A549 (cell line): ENCODE results near the gene PODNL1.

Source experiments
- BHLHE40 ChIP-seq: IDR thresholded peaks from 2 replicates; pipeline ENCODE4 v1.6.1; 2012; ENCODE audit warnings: low read depth, low read length, inconsistent platforms
- HOXA7 ChIP-seq: fragments of 250-450 bp; sonication (Bioruptor Pico); IDR thresholded peaks from 2 replicates; pipeline ENCODE4 v1.5.0; 2020; ENCODE audit warnings: mild to moderate bottlenecking, moderate library complexity
- NFE2L2 ChIP-seq: fragments of 150-350 bp; conservative IDR thresholded peaks from 2 replicates; pipeline ENCODE4 v1.6.1; 2014; ENCODE audit warnings: low read length
- POLR2A ChIP-seq: IDR thresholded peaks from 2 replicates; pipeline ENCODE4 v1.6.1; 2012; ENCODE audit warnings: mild to moderate bottlenecking, low read length
- RCOR1 ChIP-seq: fragments of 150-350 bp; IDR thresholded peaks from 2 replicates; pipeline ENCODE4 v1.6.1; 2014; ENCODE audit warnings: antibody characterized with exemption, low read length, low read depth
- RFX5 ChIP-seq: fragments of 450-650 bp; IDR thresholded peaks from 2 replicates; pipeline ENCODE4 v1.7.1; 2014; ENCODE audit warnings: antibody characterized with exemption, mild to moderate bottlenecking, moderate library complexity
- SREBF2 ChIP-seq: fragments of 450-650 bp; IDR thresholded peaks from 2 replicates; pipeline ENCODE4 v1.6.1; 2014; ENCODE audit warnings: mild to moderate bottlenecking, moderate library complexity
- TF ChIP-seq, protein P1 (sequence below): fragments of >200 bp; sonication (Bioruptor Twin); formaldehyde crosslinking; IDR thresholded peaks from 3 replicates; pipeline ENCODE4 v1.5.1; 2016
- TF ChIP-seq, protein P2 (sequence below): fragments of 250-450 bp; sonication (Bioruptor Pico); IDR thresholded peaks from 2 replicates; pipeline ENCODE4 v1.5.0; 2021; ENCODE audit warnings: mild to moderate bottlenecking, moderate library complexity, borderline replicate concordance
- TF ChIP-seq, protein P3 (sequence below): IDR thresholded peaks from 2 replicates; pipeline ENCODE4 v1.6.1; 2012

DNA sequence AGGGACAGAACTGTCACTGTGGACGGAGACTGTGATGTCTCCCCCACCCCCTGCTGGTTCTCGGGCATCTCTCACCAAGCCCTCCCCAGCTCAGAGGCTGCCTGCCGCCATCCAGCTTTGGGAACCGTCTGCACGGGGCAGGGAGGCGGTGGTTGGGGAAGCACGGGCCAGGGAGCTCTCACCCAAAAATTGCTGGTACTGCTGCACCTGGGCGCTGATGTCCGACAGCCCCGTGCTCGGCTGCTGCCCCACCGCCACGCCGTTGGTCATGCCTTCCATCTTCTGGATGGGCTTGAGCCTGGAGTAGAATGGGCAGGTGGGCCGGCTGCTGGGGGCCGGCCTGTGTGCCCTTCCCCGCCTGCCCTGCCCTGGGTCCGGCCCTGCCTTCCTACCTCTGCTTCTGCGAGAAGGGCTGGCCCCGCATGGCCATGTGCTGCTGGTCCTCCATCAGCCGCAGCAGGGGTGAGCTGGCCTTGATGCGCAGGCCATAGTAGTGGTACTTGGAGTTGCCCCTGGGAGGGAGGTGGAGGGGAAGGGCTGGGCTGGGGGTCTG lies 30.2 kb upstream of the PODNL1 start:
- no peak for TF ChIP-seq BHLHE40
- TF ChIP-seq, protein P1, sequence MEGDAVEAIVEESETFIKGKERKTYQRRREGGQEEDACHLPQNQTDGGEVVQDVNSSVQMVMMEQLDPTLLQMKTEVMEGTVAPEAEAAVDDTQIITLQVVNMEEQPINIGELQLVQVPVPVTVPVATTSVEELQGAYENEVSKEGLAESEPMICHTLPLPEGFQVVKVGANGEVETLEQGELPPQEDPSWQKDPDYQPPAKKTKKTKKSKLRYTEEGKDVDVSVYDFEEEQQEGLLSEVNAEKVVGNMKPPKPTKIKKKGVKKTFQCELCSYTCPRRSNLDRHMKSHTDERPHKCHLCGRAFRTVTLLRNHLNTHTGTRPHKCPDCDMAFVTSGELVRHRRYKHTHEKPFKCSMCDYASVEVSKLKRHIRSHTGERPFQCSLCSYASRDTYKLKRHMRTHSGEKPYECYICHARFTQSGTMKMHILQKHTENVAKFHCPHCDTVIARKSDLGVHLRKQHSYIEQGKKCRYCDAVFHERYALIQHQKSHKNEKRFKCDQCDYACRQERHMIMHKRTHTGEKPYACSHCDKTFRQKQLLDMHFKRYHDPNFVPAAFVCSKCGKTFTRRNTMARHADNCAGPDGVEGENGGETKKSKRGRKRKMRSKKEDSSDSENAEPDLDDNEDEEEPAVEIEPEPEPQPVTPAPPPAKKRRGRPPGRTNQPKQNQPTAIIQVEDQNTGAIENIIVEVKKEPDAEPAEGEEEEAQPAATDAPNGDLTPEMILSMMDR = no peak
- TF ChIP-seq RFX5 = no peak
- no peak for TF ChIP-seq POLR2A
- TF ChIP-seq HOXA7 (CRISPR knock-in tag) = no peak
- TF ChIP-seq NFE2L2 = no peak
- TF ChIP-seq RCOR1 = no peak
- TF ChIP-seq, protein P2, sequence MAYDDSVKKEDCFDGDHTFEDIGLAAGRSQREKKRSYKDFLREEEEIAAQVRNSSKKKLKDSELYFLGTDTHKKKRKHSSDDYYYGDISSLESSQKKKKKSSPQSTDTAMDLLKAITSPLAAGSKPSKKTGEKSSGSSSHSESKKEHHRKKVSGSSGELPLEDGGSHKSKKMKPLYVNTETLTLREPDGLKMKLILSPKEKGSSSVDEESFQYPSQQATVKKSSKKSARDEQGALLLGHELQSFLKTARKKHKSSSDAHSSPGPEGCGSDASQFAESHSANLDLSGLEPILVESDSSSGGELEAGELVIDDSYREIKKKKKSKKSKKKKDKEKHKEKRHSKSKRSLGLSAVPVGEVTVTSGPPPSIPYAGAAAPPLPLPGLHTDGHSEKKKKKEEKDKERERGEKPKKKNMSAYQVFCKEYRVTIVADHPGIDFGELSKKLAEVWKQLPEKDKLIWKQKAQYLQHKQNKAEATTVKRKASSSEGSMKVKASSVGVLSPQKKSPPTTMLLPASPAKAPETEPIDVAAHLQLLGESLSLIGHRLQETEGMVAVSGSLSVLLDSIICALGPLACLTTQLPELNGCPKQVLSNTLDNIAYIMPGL (CRISPR knock-in tag) = no peak
- TF ChIP-seq, protein P3, sequence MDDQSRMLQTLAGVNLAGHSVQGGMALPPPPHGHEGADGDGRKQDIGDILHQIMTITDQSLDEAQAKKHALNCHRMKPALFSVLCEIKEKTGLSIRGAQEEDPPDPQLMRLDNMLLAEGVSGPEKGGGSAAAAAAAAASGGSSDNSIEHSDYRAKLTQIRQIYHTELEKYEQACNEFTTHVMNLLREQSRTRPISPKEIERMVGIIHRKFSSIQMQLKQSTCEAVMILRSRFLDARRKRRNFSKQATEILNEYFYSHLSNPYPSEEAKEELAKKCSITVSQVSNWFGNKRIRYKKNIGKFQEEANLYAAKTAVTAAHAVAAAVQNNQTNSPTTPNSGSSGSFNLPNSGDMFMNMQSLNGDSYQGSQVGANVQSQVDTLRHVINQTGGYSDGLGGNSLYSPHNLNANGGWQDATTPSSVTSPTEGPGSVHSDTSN = no peak
- no peak for TF ChIP-seq SREBF2
